Measurements from ENCODE around the gene SEMA3G.
A peak's percentile ranks its signal among the peaks of the same experiment; 100 is the strongest.

Gene SEMA3G

GRCh38 chr3:52479877-52480575 is 35.1 kb upstream of the SEMA3G start:
- no peak for DNase-seq (ENCODE audit: low spot score)

- DNase-seq (ENCODE audit: low spot score) = peak; percentile 42
These were observed 34.4 kb upstream of the SEMA3G start for GRCh38 chr3:52479037-52479876.

GRCh38 chr3:52477796-52478095 is 32.8 kb upstream of the SEMA3G start:
- DNase-seq (ENCODE audit: low spot score) = no peak

GRCh38 chr3:52477076-52477795 is 32.3 kb upstream of the SEMA3G start:
- no peak for DNase-seq (ENCODE audit: low spot score)

- DNase-seq (ENCODE audit: low spot score) = no peak
These were observed 28.1 kb upstream of the SEMA3G start for GRCh38 chr3:52473026-52473425.

- no peak for DNase-seq (ENCODE audit: low spot score)
These were observed 27.5 kb upstream of the SEMA3G start for GRCh38 chr3:52472239-52473000.

GRCh38 chr3:52471371-52472238 is 26.7 kb upstream of the SEMA3G start:
- DNase-seq (ENCODE audit: low spot score) = no peak

- no peak for DNase-seq (ENCODE audit: low spot score)
These were observed 26.0 kb upstream of the SEMA3G start for GRCh38 chr3:52470920-52471319.

GRCh38 chr3:52469001-52469400 is 24.1 kb upstream of the SEMA3G start:
- DNase-seq (ENCODE audit: low spot score) = no peak

GRCh38 chr3:52468336-52468735 is 23.4 kb upstream of the SEMA3G start:
- DNase-seq (ENCODE audit: low spot score) = no peak

GRCh38 chr3:52463416-52463815 is 18.5 kb upstream of the SEMA3G start:
- DNase-seq (ENCODE audit: low spot score) = no peak

- DNase-seq (ENCODE audit: low spot score) = no peak
These were observed 17.0 kb upstream of the SEMA3G start for GRCh38 chr3:52461874-52462273.

- no peak for DNase-seq (ENCODE audit: low spot score)
These were observed 14.1 kb upstream of the SEMA3G start for GRCh38 chr3:52458770-52459545.

GRCh38 chr3:52458031-52458760 is 13.3 kb upstream of the SEMA3G start:
- no peak for DNase-seq (ENCODE audit: low spot score)

- DNase-seq (ENCODE audit: low spot score) = no peak
These were observed 11.9 kb upstream of the SEMA3G start for GRCh38 chr3:52456800-52457183.

GRCh38 chr3:52456169-52456799 is 11.4 kb upstream of the SEMA3G start:
- DNase-seq (ENCODE audit: low spot score) = peak; percentile 46

- DNase-seq (ENCODE audit: low spot score) = peak; percentile 62
These were observed 10.6 kb upstream of the SEMA3G start, which contains the start of gene NISCH for GRCh38 chr3:52455283-52456168. TSS of gene NISCH (plus strand) at chr3:52455604. CDS start at chr3:52455642, 38 bp downstream.

- DNase-seq (ENCODE audit: low spot score) = no peak
These were observed 10.0 kb upstream of the SEMA3G start for GRCh38 chr3:52454938-52455282.
